CD4-positive, alpha-beta T cell treated with Interleukin-6 at 100 ng/mL for 8 hours (primary cell): ENCODE measurements around the gene LPIN2.
"Not testable (repeated sequence)": the region's sequence is repeated elsewhere in the genome, so short reads cannot be mapped to it uniquely, and the experiment has no call there.

Experiments
- DNase-seq: peaks from one replicate; pipeline ENCODE4 v3.0.0-alpha.2; 2020; ENCODE audit warnings: mixed read lengths, low spot score

The LPIN2 gene

DNA sequence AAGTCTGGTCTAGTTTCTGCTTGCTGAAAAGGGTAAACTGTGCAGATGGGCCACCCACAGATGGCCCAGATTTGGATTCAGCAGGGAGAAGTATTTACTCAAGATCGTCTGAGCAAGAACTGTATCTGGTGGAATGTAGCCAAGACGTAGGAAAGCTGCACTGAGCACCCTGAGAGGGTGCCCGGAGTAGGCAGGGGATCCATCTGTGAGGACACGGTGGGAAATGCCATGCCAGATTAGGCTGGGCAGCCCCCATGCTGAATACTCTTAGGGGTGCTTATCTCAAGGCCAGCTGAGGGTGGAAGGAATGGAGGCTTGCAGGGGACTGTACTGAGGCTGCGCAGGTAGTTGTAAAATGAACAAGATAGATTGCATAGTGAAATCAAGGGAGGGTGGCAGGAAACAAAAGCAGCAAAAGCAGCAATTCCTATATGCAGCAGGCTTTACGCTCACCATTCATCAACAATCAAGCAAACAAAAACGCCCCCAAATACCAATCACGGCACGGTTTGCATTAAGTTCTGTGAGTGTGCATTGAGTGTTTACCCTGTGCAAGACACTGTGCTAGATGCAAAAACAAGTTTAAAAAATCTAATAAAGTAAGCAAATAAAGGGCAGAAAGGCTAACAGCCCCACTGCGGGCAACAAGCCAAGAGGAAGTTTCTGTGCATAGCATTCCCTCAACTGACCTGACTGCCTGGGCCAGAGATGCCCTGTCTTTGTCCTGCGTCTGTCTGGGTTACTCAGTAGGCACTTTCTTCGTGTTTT, 32.2 kb upstream of the LPIN2 start:
- DNase-seq: no peak

DNA sequence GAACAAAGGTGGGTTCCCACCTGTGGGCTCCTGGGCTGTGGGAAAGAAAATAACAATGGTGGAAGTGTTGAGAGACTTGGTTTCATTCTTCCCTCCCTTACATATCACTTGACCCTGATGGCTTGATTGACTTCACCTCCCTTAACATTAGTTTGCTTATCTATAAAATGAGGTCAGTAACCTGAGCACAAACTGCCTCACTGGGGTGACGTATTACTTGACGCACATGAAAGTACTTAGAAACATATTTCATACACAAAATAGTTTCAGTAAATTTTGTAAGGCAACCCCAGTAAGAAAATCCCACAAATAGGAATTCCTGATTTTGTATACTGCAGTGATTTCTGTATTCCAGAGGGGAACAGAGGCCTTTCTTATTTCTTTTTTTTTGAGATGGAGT, 29.4 kb upstream of the LPIN2 start:
- DNase-seq: no peak

DNA sequence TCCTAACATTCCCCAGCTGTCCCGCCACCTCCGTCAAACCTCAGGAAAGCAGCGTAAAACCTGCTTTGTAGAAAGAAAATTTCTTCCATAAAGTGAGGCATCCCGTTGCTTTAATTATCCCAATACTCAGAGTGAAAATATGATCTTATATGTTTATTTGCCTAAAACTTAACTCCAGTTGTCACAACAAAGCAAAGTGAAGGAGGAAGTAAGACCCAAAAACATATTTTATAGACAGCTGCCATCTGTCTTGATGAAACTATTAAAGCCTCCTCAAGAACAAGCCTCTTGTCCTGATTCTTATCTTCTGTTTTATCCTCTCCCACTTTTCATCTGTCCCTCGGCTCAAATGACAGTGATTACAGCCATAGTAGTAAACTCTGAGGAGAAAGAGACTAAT, 28.9 kb upstream of the LPIN2 start:
- no peak for DNase-seq

DNA sequence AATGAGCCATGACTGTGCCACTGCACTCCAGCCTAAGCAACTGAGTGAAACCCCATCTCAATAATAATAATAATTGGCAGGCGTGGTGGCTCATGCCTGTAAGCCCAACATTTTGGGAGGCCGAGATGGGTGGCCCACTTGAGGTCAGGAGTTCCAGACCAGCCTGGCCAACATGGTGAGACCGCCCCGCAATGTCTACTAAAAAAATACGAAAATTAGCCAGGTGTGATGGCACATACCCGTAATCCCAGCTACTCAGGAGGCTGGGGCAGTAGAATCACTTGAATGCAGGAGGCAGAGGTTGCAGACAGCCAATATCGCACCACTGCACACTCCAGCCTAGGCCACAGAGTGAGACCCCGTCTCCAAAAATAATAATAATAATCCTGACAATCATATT, 27.9 kb upstream of the LPIN2 start:
- DNase-seq: no peak

DNA sequence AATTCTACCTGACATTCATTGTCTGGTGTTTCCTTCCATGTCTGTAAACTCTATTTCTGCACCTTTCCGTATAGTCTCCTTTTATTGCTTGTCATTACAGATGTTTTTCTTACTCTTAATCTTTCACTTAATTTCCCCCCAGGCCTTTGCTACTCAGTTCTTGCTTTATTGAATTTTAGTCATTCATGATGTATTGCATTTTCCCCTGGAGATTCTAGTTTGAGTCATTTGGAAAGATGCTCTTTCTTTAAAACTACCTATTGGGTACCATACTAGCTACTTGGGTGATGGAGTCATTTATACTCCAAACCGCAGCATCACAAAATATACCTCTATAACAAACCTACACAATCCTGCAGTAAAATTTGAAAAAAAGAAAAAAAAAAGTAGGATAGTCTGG, 27.2 kb upstream of the LPIN2 start:
- DNase-seq: no peak

DNA sequence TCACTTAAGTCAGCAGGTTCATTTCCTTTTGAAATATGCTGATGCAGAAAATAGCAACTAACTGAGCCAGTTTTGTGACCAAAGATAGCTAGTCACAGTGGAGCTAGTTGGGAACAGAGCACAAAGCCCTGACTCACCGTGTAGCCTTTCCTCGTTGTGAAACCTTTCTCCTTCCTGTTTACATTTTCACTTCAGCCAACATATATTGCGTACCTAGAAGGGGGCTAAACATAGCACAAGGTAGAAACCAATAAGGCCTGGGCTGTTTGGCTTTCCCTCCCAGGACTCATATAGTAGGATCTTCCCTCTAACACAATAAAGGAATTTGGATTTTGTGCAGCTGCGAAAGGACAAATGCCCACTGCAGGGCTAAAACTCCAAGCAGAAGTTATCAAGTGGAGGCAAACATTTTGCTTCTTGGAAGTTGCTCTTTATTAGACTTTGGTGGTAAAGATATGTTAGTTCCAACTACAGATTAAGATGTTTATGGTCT, 24.5 kb upstream of the LPIN2 start:
- peak; percentile 30 for DNase-seq

DNA sequence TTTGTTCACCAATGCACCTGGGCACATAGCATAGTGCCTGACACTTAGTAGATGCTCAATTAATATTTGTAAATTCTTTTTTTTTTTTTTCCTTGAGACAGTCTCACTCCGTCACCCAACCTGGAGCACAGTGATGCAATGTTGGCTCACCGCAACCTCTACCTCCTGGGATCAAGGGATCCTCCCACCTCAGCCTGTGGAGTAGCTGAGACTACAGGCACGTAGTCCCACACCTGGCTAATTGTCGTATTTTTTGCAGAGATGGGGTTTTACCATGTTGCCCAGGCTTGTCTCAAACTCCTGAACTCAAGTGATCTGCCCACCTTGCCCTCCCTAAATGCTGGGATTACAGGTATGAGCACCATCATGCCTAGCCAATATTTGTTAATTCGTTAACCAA, 23.2 kb upstream of the LPIN2 start:
- DNase-seq: no peak

DNA sequence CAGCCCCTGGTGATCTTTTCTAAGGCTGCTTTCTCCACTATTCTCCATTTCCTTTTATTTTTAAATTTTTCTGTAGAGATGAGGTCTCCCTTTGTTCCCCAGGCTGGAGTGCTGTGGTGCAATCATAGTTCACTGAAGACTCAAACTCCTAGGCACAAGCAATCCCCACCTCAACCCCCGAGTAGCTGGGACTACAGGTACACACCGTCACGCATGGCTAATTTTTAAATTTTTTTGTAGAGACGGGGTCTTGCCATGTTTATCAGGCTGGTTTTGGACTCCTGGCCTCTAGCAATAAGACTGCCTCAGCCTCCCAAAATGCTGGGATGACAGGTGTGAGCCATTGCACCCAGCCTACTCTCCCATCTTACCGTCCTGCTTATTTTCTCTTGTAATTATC, 22.7 kb upstream of the LPIN2 start:
- no peak for DNase-seq

DNA sequence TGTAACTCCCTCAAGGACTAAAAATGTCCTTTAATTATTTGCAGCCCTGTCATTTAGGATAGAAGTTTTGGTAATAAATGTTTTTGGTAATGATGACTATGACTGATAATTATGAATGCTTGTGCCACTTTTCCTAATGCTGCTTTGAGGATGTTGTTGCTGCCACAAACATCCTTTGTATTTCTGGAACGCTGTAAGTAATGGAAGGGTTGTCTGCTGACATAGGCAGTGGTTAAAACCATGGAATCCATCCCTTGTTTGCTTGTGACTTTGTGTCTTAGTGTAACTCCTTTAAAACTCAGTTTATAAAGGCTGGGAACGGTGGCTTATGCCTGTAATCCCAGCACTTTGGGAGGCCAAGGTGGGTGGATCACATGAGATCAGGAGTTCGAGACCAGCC, 19.8 kb upstream of the LPIN2 start:
- DNase-seq: no peak

DNA sequence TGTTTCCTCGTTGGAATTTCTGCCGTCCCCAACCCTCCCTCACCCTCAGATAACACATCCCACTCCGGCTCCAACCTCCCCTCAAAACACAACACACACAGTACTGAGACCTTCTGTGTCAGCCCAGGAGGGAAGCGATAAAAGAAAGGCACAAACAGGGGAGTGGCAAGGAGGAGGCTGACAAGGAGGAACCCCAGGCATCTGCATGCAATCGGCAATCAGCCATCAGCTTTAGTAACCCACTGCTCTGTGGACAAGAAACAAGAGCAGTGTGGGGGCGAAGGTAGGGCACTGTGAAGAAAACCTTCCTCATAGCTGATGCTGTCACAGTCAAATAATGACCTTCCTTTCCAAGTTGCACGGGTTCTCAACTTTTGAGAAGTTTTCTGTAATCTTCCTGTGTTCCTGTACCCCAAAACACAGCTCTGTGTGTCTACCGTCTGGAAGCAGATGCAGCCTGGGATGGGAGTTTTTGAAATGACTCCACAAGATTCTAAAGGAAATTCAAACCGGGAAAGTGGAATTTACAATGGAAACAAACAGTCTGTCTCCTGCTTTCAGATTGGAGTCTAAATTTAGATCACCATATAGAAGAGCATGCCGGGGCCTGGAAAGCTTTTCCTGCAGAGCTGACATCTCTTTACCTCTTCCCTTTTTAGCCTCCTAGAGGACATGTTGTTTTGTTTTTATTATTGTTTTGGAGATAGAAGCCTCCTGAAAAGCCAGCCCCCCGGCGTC, 16.4 kb upstream of the LPIN2 start:
- no peak for DNase-seq

DNA sequence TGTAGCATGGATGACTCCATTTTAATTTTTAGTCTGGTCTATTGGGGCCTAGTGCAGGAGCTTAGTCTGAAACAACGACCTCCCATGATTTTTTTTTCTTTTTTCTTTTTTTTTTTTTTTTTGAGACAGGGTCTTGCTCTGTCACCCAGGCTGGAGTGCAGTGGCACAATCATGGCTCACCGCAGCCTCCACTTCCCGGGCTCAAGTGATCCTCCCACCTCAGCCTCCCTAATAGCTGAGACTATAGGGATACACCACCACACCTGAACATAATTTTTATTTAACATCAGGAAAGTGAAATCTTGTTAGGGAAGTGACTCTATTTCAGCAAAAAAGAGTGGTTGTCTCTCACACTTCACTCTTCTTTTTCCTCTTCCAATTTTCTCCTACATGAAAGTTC, 15.2 kb upstream of the LPIN2 start:
- not testable (repeated sequence) for DNase-seq

DNA sequence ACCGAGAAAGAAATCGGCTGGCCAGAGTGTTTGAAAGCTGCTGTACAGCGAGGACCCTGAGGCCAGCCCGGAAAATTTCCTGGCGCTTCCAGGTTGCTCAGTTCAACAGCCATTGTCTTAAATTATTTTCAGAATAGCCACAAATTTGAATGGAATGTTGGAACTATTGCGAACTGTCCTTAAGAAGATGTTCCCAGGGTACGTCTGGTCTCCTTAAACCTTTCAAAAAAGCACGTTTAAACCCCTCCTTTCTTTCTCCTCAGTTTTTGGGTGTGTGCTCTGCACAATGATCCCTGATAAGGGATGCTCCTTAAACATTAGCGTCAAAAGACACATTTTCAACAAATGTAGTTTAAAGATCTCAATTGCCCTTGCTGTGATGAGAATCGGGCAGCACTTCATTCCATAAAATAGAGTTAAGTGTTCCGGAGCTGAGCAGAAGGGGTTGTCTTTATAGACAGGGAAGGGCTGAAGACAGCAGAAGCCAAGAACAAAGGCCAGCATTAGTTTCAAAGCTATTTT, 14.5 kb upstream of the LPIN2 start:
- DNase-seq: no peak

DNA sequence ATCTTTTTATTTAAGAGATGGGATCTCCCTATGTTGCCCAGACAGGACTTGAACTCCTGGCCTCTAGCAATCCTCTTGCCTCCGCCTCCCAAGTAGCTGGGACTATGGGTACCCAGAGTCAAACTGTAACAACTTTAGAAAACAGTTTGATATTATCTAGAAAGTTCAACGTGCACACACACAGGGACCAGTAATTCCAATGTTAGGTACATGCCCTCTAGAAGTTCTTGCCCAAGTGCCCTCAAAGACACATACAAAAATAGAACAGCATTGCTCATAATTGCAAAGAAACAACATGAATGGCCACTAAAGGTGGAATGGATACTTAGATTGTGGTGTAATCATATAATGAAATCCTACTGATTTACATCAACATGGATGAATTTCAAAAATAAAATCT, 12.6 kb upstream of the LPIN2 start:
- DNase-seq: no peak

DNA sequence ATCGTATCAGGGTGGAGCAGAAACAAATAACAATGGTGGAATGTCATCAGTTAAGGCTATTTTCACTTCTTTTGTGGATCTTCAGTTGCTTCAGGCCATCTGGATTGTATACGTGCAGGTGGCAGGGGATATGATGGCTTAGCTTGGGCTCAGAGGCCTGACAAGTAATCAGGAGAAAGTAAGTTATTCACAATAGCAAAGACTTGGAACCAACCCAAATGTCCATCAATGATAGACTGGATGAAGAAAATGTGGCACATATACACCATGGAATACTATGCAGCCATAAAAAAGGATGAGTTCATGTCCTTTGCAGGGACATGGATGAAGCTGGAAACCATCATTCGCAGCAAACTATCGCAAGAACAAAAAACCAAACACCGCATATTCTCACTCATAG, 10.7 kb upstream of the LPIN2 start:
- not testable (repeated sequence) for DNase-seq

DNA sequence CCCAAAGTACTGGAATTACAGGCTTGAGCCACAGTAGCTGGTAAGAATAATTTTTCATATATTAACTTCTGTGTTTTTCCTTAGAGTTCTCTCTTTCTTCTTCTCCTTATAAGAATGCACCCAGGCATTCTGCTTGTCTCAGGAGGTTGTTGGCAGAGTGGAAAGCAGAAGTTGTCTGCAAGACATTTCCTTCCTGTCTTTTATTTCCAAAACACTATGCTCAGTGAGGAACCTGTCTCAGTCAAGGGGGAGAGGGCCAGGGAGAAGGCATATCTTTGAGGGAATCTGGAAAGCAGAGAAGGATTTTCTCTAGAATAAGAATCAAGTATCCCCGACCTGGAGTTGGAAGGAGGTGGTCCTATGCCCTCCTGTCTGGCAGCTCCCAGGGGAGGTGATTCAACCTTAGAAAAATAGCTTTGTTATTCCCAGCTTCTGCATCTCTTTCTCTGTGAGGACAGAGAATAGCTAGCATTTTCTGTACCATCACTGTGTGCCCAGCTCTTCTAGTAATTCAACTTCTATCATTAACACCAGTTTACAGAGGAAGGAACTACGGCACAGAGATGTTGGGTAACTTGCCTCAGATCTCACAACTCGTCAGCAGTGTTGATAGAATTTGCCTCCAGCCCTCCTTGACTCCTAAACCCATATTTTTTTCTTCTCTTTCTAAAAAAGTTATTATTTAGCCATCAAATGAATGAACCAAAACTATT, 3.8 kb upstream of the LPIN2 start:
- DNase-seq: no peak

DNA sequence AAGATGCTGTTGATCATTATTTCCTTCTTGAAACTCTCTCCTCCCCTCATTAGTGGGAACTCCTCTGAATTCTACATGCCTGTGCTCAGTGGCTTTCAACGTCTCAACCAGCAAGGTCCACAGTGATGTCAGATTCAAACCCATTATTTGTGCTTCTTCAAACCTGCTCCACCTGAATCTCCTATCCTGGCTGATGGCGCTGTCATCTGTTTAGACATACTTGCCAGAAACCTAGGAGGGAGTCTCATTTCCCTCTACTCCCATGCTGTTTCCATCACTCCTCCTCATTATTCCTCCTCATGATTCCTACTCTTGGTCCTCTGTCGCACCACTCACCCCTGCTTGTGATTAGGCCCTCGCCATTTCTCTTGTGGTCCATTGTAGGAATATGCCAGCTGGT, 2.9 kb upstream of the LPIN2 start:
- no peak for DNase-seq

DNA sequence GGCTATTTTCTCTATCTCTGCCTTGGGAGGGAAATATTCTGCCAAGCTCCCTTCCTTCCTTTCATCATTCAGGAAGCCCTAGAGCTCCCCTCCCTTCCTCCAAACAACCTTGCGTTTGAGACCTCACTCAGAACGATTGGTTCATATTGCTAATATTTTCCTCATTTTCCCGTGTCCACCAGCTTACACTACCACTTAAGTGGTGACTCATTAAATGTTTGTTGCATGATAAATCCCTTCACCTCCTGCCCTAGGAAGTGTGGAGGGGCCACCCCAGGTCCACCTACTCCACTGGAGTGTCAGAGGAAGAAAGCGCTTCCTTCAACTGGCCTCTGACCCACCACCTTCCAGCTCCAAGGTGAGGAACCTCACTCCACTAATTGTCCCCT, 2.3 kb upstream of the LPIN2 start:
- DNase-seq: no peak

DNA sequence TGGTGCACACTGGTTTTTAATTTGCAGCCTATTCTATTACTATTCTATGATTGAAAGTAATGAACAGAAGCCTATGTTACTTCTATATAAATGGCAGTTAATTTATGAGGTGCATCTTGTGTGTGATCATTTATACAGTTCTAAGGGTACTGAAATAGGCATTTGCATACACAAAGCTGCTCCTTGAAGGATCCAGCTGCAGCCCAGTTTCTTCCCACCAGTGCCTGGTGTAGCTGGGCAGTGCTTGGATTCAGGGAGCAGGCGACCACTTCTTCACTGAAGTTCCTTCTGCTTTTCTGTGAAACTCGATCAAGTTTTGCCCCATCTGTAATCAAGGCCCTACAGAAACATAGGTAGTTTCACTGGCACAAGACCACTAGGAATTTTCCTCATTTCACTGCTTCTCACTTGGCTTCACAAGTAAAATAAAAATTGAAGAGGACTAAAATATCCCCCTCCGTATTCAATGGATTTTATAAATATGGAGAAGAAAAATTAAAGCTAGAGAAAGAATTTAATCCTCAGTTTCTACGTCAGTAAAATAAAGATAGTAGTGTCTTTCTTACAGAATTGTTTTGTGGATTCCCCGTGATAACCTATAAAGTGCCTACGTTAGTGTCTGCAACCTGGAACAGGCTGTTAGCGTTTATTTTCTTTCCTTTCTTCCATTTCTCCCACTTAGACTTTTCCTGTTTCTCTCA, 1.7 kb upstream of the LPIN2 start:
- no peak for DNase-seq

DNA sequence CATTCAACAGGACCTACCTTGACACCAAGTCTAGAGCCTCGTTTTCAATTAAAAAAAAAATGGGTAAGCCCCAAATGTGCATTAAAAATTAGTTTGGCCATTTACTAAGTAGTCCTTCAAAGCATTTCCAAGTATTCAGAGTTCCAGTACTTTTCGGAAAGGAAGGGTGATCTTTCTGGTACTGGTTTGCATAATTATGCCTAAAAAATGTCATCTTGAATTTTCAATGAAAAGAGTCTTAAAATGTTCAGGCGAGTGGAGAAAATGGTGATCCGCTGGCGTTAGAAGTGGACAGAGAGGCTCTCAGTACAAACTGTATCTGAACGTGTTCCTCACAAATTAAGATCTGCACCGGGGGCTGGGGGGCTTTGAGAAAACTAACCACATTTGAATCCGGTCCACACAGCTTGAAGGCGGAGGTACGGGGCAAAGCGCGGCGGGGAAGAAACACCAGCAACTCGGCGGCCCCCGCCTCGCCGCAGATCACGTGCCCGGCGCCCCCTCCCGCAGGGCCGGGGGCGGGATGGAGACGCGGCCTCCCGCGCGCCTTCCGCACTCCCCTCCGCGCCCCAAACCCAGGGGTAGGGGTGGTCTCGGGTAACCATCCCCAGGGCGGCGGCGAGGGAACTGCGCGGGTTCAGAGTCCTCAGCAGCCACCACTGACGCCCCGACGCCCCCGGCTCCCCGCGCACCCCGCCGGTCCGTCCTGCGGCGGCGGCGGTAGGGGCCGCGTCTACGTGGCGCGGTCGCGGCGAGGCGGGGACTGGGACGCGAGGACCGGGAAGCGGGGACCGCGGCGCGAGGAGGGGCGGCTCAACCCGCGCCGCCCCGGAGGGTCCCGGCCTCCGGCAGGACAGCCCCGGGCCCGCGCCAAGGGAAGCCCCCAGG, 564 bp downstream of the LPIN2 start:
- DNase-seq: peak; percentile 29

DNA sequence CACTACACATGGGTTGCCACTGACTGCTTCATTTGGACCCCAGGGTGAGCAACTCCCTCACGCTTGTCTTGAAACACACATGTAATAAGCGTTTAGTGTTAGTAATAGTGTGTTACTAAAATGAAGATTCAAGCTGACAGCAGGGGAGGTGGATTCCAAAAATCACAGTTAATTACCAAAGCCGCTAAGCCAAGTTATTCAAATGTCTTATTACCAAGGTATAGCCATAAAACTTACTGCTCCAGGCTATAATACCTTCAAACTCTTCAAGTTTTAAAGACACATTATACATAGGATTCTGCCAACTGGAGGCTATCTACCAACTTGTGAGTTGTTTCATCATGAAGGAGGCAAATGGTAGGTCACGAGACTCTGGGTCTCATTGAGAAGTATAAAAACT, 2.9 kb downstream of the LPIN2 start:
- DNase-seq: no peak

DNA sequence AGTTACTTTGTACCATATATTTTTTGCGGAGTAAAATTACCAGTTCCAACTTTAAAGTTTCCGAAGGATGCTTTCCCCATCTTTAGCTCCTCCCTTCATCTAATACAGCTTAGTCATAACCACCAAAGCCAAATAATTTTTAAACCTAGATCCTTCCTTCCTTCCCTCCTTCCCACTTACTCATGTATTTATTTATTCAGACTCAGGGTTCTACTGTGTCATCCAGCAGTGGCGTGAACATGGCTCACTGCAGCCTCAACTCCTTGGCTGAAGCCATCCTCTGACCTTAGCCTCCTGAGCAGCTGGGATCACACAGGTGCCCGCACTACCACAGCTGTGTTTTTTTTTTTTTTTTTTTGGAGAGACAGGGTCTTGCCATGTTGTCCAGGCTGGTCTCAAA, 4.4 kb downstream of the LPIN2 start:
- DNase-seq: no peak
